Prostate gland (tissue), 2 donors: ENCODE measurements around the gene CEBPB. TPM values are rescaled to one million over a fixed set of nuclear protein-coding genes. Genes with fewer than 3 reads are reported as not detected.

Source experiments
- DNase-seq: peaks from one replicate; pipeline ENCODE4 v3.0.0-alpha.2; 2019; ENCODE audit warnings: low spot score
- H3K27ac ChIP-seq, 2 donors: fragments of 200-600 bp; sonication (generic); 2 replicates each; pipeline ENCODE4 v1.5.1; 2017 to 2019
- H3K27me3 ChIP-seq: fragments of 200-600 bp; sonication (generic); replicated peaks from 2 replicates; pipeline ENCODE4 v1.5.1; 2019; ENCODE audit not compliant: insufficient read depth
- H3K36me3 ChIP-seq, 2 donors: fragments of 200-600 bp; sonication (generic); 1 replicate in 1 of 2; 2 replicates in 1 of 2; pipeline versions ENCODE4 v1.5.1 to v1.8.1; 2017 to 2019
- H3K4me1 ChIP-seq: fragments of 200-600 bp; sonication (generic); replicated peaks from 2 replicates; pipeline ENCODE4 v1.5.1; 2019
- H3K4me3 ChIP-seq, 2 donors: fragments of 200-600 bp; sonication (generic); 2 replicates each; pipeline ENCODE4 v1.5.1; 2017 to 2019
- H3K9me3 ChIP-seq: fragments of 200-600 bp; sonication (generic); 2 replicates; pipeline ENCODE4 v1.5.1; 2017
- CTCF ChIP-seq, 4 experiments: fragments of 200-600 bp in 2 of 4; fragments of 450-650 bp in 2 of 4; sonication (generic) in 2 of 4; IDR thresholded peaks; 1 replicate in 3 of 4; 2 replicates in 1 of 4; pipeline ENCODE4 v1.5.1; 2016 to 2019; ENCODE audit warnings: antibody characterized with exemption in 4 of 4, mild to moderate bottlenecking in 2 of 4, moderate library complexity in 2 of 4
- POLR2A ChIP-seq: fragments of 450-650 bp; IDR thresholded peaks from one replicate; pipeline ENCODE4 v1.6.1; 2016; ENCODE audit warnings: antibody characterized with exemption, mild to moderate bottlenecking
- POLR2AphosphoS5 ChIP-seq: sonication (generic); formaldehyde crosslinking; IDR thresholded peaks from one replicate; pipeline ENCODE4 v1.6.1; 2017; ENCODE audit warnings: antibody characterized with exemption
- WGBS: methylation state at CpG from one replicate; pipeline ENCODE4 v1.1.5; 2018; 5-methylcytosine and 5-hydroxymethylcytosine counted together
- intact Hi-C: fragments of 100-400 bp; cut with DNase I; formaldehyde crosslinking; loops from one replicate; pipeline ENCODE4 v1.14.2; 2022
- total RNA-seq, 2 donors: library from RNA; depleted of rRNA; stranded (reverse); fragments of >200 nt; gene quantifications; one replicate each; pipeline ENCODE4 v1.1.0, GENCODE V29; 2016

The CEBPB gene
- 10 to 100 TPM; 72.8 to 77.2 TPM for total RNA-seq

GRCh38 chr20:50190251-50191064, at the start of gene CEBPB:
Gene CEBPB, plus strand, starts transcription at chr20:50190830. Its CDS starts 204 bp downstream, at chr20:50191034.
- Histone ChIP-seq H3K4me3 (peak within 1 kb of the TSS; percentile 83 to 92), H3K27ac (peak within 1 kb of the TSS; percentile 99), H3K27me3 (no peaks in the 10 kb centered on the region), H3K4me1 (no peaks in the 10 kb centered on the region), H3K36me3 (no peaks in the 10 kb centered on the region), H3K9me3 (no peaks in the 10 kb centered on the region)
- TF ChIP-seq POLR2AphosphoS5 (peak; percentile 80), CTCF (IDR thresholded peaks at IDR 0.05) (peak; percentile 80 to 98 (median 88)), POLR2A (peak; percentile 100)
- intact Hi-C loops, result loop anchor here (1.0 to 5.0 kb wide), 7 partner anchors 97 to 552 kb away; no protein-coding TSS in a partner anchor
- DNase-seq, result peak; percentile 89
- 2% methylated on average over 15 of the region's 89 CpGs for WGBS

- intact Hi-C loops, result no loop called here
- WGBS, result 77% methylated on average over 6 of the region's 6 CpGs
- H3K4me3 ChIP-seq, result no peak overlapping the region
- TF ChIP-seq POLR2AphosphoS5 (no peak), POLR2A (no peak), CTCF (IDR thresholded peaks at IDR 0.05) (no peak)
- H3K36me3 ChIP-seq, result no peaks in the 10 kb centered on the region
- H3K4me1 ChIP-seq, result peaks cover 28% of the 10 kb centered on the region
- peak overlapping the region; percentile 4 to 67 for H3K27ac ChIP-seq
- no peaks in the 10 kb centered on the region for H3K9me3 ChIP-seq
- H3K27me3 ChIP-seq, result no peaks in the 10 kb centered on the region
- DNase-seq, result no peak
Observed at GRCh38 chr20:50141018-50141675, 49.5 kb upstream of the CEBPB start.

- Histone ChIP-seq H3K27ac (peak overlapping the region; percentile 42 to 67), H3K36me3 (no peaks in the 10 kb centered on the region), H3K4me3 (no peak overlapping the region), H3K4me1 (peaks cover 33% of the 10 kb centered on the region), H3K9me3 (no peaks in the 10 kb centered on the region), H3K27me3 (no peaks in the 10 kb centered on the region)
- peak; percentile 32 for DNase-seq
- TF ChIP-seq POLR2AphosphoS5 (peak; percentile 79), POLR2A (no peak), CTCF (IDR thresholded peaks at IDR 0.05) (no peak)
- 69% methylated on average over 12 of the region's 12 CpGs for WGBS
- intact Hi-C loops, result no loop called here
Observed at GRCh38 chr20:50141811-50142561, 48.6 kb upstream of the CEBPB start.

GRCh38 chr20:50142812-50143211, 47.8 kb upstream of the CEBPB start:
- peak overlapping the region; percentile 42 to 67 for H3K27ac ChIP-seq
- 82% methylated on average over 6 of the region's 6 CpGs for WGBS
- peaks cover 33% of the 10 kb centered on the region for H3K4me1 ChIP-seq
- intact Hi-C loops, result no loop called here
- H3K9me3 ChIP-seq, result no peaks in the 10 kb centered on the region
- TF ChIP-seq CTCF (IDR thresholded peaks at IDR 0.05) (no peak), POLR2AphosphoS5 (no peak), POLR2A (no peak)
- no peaks in the 10 kb centered on the region for H3K36me3 ChIP-seq
- no peaks in the 10 kb centered on the region for H3K27me3 ChIP-seq
- DNase-seq, result no peak
- H3K4me3 ChIP-seq, result no peak overlapping the region
